ENCODE measurements around the gene SEMA3A.

SEMA3A gene

DNA sequence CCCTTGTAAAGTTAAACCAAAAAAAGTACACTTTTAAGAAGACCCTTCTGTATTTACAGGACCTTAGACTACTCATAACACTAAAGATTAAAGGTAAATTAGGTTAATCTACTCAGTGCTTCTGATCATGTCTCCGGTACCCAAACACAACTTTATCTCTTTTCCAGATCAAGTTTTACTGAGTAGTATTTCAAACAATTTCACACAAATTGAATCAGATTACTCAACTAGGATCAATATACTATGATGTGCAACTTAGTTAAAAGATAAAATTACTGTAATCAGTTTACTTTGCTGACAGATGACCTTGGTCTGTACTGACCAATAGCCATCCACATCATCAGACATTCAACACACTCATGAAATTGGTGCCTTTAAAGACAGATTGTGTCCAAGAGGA lies 191.4 kb downstream of the SEMA3A start:
- DNase-seq: no peak

DNA sequence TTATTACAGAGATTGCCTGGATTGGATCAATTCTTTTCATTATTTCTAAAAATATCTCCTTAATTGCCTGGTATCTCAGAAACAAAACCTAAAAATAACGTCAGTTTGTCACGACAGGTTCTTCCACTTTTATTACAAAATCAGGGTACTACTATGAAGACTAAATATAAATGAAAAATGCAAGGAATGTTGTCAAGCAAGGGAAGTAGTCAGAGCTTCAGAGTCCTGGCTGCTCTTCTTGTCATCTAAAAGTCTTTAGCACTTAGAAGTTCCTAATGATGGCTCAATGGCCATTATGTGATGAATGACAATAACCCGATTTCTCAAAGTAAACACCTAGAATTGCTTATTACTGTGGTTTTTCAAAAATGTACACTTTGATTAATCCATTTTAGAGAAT lies 192.2 kb downstream of the SEMA3A start:
- DNase-seq: no peak

DNA sequence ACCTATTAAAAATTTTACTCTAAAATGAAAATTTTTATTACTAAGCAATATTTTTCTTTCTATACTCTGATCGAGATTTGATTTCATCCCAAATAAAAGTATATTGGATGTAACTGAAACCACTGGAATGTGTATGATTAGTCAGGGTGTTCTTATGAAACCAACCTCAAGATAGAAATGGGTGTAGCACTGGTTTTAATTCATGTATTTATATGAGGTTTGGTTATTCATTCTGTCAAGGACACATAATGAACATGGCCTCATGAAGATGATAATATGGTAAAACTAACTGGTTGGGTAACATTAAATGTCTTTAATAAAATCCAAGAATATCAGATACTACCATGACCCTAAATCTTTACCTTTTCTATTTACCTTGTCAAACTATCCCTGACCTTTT lies 197.7 kb downstream of the SEMA3A start:
- no peak for DNase-seq

DNA sequence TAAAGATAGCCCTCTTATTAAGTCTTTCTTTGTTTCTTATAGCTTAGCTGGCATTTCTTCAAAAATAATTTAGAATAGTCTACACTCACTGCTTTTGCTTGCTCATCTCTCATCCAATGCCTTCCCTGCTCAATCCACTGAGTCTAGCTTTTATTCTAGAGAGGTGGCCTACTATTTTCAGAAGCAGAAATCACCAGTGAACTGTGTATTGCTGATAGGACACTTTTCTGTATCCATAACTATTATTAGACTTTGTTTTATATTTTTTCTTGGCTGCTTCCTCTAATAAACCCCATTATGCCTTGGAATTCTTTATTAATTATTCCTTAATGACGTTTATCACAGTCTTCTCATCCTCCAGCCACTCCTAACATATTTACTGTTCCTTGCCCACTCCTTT lies 206.8 kb downstream of the SEMA3A start:
- DNase-seq: no peak

DNA sequence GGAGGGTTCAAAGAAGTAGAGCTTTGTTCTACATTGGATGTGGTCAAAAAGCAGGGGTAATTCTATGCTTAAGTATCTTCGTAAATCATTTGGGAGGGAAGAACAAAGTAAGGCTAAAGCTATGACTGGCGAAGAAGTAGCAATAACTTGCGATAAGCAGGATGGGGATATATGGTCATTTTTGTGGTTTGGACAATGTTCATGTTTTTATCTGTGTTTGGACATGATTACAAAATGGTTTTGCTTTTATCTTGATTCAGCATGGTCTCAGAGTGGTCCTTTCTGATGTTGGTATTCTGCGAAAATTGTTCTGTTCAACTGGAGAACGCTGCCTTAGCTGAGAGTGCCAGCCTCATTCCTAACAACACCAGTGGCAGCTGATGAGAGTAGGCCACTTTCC lies 208.8 kb downstream of the SEMA3A start:
- DNase-seq: no peak

DNA sequence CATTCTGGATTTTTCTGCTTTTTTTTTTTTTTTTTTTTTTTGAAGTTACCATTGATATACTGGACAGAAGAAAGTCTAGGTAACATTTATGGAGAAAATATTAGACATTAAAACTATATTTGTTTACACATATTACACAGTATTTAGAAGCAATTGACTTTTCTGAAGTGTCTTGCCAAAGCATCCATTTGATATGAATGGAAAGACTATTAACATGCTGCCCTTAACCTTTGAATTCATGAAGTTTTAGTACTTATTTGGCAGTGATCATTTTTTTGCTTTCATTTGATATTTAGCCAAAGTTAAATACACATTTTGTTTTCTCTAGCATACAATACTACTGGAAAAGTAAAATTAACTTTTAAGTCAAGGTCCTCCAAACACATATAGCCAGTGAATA lies 210.0 kb downstream of the SEMA3A start:
- DNase-seq: no peak

DNA sequence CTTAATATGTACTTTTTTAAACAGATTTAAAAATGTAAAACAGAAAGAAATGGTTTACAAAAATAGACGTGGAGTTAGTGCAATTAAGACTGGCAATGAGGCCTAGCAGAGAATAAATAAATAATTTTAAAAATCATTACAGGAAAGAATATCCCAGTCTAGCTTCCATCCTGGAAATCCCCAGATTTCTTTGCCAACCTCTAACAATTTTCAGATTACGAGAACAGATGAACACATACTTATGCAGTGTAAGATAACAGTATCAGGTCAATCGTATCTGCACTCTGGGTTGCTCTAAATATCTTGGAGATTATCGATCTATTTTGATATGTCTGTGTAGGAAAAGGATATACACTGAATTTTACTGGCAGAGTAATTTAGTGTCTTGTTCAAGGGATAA lies 210.5 kb downstream of the SEMA3A start:
- no peak for DNase-seq

DNA sequence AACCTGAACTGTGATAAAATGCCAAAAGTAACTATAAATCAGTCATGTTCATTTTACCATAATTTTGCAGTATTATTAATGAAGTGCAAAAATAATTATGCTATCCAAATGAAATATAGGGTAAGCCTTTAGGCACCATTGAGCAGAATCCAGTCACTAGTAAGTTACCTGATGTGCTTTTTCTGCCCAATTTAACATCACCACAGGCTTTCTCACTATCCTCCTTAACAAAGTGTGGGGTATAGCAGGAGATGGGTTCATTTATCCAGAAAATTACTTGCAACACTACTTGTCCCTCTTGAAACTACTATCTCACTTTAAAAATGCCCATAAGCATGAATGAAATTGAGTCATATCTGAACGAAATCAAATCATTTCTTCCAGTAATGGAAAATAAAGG lies 211.0 kb downstream of the SEMA3A start:
- DNase-seq: no peak

DNA sequence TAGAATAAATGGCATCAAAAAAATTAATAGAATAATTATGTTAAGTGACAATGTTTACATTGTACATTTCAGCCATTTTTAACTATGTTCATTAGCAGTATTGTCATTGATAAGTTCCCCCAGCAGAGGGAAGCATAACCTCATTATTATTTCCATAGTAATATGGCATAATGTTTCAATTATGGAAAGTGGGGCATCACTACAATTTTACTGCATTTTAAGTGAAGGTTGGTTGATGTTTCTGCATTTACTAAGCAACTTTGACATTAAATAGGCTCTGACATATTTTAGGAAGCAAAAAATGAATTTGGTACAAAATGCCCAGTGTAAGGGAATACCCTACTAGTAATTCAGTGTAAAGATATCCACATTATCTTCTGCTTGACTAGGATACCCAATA lies 218.3 kb downstream of the SEMA3A start:
- peak; percentile 49 for DNase-seq

DNA sequence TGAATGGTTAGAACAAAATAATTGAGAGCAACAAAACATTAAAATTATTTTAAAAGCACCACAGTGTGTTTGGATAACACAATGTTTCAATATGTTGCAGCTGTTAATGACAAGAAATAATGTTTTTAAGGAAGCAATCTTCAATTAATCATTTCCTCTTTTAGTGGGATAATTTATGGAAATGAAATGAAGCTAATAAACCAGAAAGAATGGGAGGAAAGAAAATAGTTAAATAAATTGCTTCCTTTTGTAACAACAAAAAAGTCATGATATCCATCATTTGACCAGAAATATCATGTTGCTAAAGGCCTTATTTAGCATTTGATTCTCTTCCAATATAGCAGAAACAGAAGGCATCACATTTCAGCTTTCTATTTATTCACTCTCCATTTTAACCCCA lies 224.5 kb downstream of the SEMA3A start:
- no peak for DNase-seq

DNA sequence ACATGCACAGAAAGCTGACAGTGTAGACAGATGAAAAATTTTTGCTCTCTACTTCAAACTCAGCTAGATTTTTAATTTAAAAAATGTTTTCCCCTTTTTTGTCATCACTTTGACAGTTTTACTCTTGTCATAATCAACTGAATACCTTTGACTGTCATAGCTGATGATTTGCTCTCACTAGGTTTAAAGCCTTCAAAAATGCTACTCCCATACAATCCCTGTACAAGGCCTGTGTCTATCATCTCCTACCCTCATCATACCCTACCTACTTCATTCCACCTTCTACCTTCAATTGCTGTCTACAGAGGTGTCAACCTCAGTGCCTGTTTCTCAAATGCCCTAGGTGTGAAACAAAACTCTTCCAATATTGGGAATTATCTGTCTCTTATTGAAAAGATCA lies 230.3 kb downstream of the SEMA3A start:
- no peak for DNase-seq

DNA sequence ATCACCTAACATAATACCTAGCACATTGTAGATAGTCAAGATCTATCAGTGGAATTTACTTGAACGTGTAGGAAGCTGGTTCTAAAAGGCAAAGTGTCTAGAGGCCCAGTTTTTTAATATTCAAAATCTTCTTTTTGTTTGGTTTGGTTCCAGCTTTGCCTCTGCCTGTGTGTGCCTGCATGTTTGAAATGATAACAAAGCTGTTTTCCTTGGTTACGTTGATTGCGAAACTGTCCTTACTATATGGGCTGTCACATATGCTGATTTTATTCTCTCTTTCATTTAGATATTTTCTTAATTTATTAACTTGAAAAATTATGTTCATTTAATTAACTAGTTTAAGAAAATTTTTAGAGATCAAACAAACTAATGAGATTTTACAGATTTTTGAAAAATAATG lies 237.3 kb downstream of the SEMA3A start:
- no peak for DNase-seq

DNA sequence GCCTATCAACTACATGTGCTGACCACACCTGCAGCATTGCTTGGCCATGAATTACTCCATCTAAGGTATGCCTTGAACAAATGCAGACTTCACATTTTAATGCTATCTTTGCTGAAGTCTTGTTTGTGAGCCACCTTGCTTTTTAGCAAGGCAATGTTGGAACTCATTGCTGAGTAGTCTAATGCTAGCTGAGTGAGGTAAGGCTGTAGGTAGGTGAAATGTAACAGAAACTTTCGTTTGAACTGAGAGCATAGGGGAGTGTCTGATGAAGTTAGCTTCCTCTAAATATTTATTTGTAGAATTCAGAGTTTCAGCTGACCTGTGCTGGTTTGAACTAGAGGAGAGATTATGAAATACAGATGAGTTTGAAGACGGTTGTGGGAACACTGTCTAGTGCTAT lies 238.5 kb downstream of the SEMA3A start:
- no peak for DNase-seq

DNA sequence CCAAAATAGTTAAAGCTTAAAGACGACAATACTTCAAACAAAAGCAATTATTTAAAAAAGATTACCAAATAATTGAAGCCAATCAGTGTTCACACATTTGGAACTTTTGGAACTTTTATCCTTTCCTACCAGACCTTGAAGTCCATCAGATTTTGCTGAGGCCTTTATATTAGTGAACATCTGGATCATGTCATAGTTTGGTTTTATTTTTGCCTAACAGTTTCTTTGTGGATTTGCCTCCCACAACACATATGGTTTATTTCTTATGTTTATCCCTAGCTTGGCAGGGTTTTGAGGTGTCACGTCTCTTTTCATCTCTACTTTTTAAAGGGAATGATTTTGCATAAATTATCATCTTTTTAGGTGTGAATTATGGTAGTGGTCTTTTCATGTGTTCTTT lies 242.4 kb downstream of the SEMA3A start:
- DNase-seq: no peak

DNA sequence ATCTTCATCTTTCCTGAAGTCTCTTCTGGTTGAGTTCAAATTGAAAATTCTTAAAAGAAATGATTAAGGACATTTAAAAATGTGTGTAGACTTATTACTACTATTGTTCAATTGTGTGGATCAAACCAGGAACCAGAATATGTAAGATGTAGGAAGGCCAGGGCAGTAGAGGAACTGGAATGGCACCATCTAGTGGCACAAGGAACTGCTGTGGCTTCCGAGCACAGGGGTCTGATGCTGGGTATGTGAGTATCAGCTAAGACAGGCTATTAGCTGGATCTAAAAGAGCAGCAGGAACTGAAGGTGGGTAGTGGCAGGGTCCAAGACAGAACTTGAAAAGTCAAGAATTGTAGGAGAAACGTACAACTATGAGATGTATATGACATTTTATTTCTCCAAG lies 247.3 kb downstream of the SEMA3A start:
- peak; percentile 13 for DNase-seq

DNA sequence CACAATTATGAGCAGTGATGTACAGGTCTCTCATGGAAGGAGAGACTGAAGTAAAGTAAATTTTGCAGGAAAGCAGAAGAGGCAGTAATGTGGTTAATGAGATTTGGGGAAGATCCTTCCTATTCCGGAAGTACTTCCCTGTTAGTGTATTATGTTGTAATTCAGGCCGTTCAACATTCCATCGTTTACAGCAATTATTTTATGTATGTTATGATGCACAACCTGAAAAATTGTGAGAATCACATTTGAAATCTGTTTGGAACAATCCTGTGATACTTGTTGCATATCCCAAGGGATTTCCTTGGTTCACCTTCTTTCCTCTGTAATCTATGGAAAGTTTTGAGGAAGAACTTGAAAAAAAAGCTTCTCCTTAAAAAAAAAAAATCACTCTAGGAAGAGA lies 247.8 kb downstream of the SEMA3A start:
- no peak for DNase-seq

DNA sequence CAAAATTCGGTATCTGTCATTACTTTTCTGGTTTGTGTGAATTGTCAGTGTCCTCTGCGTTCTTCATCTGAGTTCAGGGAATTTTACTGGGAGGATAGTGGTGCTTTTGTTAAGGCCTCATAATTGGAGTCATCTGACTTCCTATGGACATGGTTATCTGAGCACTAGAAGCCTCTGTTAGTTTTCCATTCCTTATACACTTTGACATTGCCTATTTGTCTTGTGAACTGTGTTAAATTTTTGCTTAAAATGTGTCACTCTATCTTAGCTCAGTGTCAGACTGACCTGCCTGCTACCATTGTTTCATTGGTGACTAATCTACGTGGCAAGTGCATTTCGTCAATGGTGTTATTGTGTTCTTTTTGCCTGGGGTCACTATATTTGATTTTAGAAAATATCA lies 253.3 kb downstream of the SEMA3A start:
- no peak for DNase-seq

DNA sequence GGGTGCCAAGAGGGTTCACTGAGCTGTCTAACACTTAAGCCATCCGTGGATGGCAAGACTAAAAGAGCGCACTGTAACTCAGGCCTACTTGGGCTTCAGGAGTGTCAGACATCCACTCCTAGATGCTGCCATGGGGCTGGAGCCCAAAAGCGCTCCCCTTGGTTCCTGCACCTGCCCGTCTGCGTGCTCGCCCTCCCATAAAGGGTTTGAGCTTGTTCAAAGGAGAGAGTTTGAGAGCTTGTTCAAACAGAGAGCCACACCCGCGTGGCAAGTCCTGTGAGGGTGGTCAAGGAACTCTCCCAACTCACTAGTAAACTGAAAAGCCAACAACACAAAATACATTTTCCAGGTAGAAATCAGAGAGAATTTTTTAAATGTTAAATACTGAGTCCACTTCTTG lies 256.7 kb downstream of the SEMA3A start:
- DNase-seq: no peak

DNA sequence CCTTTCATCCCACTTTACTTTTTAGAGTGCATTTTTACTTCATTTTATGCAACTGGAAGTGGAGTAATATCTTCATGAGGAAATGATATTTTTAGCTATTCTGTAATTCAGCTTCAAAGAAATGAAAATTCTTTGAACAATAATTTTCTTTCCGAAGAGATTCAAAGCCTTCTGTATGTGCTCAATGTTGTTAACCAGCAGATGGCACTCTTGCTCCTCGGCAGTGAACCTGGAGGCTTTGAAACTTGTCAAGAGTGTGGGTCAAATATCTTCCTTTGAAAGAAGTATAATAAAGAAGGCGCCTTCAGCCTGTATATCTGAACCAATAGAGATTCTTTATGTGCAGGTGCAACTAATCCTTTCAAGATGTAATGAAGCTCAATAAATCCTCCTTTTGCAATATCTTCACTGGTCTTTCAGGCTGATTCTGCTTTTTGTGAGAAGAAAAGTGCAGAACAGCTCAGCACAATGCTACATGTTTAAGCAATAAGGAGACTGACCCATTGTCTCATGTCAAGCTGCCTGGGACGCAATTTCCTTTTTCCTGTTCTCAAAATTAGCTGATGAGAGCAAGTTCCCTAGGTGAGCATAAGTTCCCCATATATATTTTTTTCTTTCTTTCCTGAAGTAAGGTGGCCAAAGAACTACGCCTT lies 258.4 kb downstream of the SEMA3A start:
- DNase-seq: peak; percentile 64

DNA sequence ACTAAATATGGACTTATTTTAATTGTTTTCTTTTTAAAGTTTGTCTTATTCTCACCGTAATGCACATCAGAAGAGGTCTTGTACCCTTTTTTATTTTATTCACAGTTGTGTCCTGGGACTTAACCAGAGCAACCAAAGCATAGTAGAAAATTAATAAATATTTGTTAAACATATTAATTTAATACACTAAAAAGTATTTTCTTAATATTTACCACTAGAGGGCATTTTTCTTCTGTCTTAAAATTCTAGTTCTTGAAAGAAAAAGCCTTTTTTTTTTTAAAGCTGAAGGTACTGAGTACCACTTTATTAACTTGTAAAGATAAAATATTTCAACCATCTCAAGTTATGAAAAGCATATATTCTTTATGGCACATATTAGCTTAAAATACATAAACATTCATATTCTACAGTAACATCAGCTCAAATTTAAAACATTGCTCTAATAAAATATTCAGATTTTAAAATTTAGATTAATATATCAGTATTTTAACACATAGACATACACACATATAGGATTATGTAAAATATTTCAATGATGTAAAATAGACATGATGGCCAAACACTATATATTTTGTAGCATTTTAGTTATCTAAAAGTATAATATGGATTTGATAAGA lies 260.4 kb downstream of the SEMA3A start:
- no peak for DNase-seq

DNA sequence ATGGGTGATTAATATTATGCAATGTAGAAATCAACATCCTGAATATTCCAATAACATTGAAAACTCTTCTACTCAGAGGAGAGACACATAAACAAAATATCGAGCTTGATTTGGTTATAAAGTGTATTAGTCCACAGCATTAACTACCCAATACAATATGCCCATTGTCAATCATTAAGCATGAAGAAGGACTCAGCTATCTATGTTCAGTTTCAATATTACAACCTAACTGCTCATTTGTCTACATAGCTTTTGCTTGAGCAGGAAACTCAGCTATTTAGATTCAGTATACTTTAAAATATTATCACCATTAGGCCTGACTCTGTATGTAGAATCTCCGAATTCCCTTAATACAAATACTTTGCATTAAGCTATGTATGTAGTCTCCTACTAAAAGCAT lies 262.6 kb downstream of the SEMA3A start:
- DNase-seq: no peak

DNA sequence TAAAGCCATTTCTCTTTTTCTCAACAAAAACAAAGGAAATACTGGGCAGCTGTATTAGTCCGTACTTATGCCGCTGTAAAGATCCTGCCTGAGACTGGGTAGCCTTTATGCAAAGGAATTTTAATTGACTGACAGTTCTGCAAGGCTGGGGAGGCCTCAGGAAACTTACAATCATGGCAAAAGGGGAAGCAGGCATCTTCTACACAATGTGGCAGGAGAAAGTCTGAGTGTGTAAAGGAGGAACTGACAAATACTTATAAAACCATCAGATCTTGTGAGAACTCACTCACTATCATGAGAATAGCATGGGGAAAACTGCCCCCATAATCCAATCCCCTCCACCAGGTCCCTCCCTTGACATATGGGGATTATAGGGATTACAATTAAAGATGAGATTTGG lies 264.3 kb downstream of the SEMA3A start:
- no peak for DNase-seq

DNA sequence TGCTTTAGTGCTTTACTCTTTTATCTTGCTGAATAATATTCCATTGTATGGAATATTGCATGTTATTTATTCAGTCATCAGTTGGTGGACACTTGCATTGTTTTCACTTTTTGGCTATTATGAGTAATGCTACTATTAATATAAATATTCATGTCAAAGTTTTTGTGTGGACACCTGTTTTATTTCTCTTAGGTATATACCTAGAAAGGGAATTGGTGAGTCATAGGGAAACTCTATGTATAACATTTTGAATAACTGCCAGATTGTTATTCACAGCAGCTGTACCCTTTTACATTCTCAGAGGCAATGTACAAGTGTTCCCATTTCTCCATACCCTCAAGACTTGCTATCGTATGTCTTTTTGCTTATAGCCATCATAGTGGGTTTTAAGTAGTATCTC lies 268.7 kb downstream of the SEMA3A start:
- no peak for DNase-seq

DNA sequence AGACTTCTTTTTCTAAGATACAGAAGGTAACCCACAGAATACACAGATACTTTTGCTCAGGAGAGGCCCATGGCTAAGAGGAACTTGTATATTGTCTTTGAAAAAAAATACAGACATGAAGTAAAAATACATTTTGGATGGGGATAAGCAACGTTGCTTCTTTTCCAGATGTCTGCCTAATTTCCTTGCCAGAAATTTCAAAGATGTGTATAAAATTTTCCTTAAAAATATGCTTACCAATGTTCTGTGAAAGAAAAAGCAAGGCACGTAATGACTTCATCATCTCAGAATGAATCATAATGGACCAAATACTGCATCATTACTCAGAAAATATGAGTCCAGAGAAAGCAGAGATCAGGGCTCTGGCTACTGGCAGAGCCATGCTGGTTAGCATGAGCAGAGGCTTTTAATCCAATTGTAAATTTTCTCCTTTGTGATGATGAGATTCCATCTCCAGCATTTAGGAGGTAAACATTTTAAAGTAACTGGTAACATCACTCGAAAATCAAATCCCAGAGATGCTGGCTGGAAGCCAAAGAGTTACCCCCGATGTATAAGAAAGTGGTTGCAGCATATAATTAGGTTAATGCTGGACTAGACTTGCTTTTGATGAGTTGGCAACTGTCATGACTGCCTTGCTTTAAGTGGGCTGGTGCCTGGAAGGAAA lies 272.5 kb downstream of the SEMA3A start:
- no peak for DNase-seq
